ENCODE measurements around the gene TRPC1.
A peak's percentile ranks its signal among the peaks of the same experiment; 100 is the strongest.
"Not testable (repeated sequence)": the region's sequence is repeated elsewhere in the genome, so short reads cannot be mapped to it uniquely, and the experiment has no call there.

Gene TRPC1

DNA sequence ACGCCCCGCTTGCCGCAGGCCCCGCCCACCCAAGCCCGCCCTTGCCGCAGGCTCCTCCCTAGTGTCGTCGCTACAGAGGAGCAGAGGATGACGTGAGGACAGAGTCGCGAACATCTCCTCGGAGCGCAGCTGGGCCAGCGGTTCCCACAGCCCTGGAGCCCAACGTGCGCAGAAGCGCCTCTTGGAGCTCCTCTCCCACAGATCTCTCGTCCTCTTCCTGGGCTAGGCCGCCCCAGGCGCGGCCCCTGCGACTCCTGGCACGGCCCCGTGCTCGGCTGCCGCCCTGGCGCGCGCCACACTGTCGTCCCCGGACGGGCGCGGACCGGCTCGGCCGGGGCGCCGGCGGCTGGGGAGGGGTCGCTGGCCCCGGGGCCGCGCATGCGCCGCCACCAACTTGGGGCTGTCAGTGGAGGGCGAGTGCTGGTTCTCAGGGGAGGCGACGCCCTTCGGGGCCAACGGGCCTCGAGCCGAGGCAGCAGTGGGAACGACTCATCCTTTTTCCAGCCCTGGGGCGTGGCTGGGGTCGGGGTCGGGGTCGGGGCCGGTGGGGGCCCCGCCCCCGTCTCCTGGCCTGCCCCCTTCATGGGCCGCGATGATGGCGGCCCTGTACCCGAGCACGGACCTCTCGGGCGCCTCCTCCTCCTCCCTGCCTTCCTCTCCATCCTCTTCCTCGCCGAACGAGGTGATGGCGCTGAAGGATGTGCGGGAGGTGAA lies at the start of gene TRPC1:
Gene TRPC1 (plus strand): TSS at position 67 of the 714 bp plus-strand sequence. CDS start 526 bp downstream, at position 593.
- peak; percentile 91 for DNase-seq (ENCODE audit: low spot score)
- no peak for FAIRE-seq

DNA sequence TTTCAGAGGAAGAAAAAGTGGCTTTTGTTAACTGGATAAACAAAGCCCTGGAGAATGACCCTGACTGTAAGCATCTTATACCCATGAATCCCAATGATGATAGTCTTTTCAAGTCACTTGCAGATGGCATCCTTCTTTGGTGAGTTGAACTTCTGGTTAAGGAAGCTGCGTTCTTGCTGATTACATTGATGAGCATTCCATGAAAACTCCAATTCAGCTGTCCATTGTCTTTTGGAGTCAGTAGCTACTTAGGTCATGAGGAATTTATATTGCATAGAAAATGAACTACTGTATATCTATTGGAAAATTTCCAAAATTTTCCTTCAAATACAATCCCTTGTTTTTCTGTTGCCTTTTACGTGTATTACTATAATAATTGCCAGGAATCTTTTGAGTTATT lies 47.7 kb upstream of the TRPC1 start:
- DNase-seq (ENCODE audit: low spot score) (no peak), FAIRE-seq (no peak)

DNA sequence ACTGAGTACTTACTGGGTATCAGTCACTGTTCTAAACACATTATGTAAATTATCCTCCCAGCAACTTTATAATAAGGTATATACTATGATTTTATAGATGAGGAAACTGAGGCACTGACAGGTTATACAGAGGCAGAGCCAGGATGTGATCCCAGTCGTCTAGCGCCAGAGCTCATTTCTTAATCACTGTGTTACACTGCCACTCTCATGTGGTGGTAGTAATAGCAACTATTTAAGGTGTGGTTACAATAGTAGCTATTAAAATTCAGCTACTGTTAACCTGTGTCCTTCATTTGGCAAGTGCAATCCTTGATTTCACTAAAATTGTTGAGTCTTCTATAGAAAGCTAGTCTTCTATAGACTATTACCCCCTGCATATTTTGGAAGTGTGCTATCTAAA lies 43.1 kb upstream of the TRPC1 start:
- DNase-seq (ENCODE audit: low spot score) (no peak), FAIRE-seq (no peak)

DNA sequence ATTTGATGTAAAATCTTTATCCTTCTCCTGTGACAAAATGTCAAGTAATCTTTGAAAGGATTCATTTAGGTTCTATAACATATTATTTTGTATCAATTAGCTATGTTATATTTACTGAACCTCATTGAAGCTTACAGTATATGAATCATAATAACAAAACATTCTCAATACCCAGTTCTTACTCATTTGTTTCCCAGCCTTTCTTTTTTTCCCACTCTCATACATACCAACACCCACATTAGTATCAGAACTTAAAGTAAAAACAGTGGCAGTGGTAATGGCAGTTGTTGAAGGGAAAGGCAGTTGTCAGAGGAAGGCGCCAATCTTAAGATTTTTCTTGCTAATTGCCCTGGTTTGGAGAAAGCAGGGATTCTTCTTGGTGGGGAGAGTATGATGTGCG lies 33.2 kb upstream of the TRPC1 start:
- FAIRE-seq (no peak), DNase-seq (ENCODE audit: low spot score) (no peak)

DNA sequence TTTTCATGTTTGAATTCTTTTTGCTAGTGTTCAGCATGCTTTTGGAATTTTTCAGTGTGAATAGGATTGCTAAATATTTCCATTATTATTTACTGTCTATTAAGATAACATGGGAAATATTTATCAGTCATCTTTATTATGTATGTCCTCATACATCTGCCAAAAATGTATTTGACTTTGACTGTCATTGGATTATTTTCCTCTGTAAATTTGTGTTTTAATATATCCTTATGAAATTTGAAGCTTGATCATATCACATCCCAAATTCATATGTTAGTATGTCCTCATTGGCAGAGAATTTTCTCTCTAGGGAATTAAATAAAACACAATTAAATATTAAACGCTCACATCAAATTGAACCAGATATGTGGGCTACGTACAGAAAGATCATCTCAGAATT lies 32.3 kb upstream of the TRPC1 start:
- FAIRE-seq (no peak), DNase-seq (ENCODE audit: low spot score) (no peak)

DNA sequence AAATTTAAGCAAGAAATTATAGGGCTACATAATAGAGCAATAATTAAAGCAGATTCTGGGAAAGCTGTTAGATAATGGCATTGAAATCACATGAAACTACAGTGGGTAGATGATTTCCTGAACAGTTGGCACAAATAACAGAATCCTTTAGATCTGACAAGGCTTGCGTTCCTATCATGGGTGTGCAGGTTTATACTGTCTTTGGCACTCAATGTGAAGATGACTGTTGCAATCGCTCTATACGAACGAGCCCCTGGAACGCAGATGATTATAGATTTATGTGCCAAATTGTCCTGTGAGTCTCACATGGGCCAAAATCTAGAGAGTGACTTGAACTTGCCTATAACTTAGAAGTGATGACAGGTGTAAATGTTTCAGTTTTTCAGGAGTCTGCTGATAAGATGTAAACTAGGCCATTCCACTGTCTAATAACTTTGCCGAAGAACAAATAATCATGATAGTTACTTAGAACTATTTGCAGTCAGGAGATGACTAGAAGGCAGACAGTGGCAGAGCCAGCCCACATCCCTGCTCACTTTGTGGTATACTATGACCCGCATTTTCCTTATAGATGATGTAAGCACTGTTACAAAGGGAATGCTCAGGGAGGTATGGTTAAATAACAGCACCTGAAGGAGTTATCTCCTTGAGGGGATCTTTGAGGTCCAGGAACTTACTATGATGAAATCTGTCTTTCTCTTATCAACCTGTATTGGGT lies 30.5 kb upstream of the TRPC1 start:
- no peak for FAIRE-seq
- DNase-seq (ENCODE audit: low spot score): no peak

DNA sequence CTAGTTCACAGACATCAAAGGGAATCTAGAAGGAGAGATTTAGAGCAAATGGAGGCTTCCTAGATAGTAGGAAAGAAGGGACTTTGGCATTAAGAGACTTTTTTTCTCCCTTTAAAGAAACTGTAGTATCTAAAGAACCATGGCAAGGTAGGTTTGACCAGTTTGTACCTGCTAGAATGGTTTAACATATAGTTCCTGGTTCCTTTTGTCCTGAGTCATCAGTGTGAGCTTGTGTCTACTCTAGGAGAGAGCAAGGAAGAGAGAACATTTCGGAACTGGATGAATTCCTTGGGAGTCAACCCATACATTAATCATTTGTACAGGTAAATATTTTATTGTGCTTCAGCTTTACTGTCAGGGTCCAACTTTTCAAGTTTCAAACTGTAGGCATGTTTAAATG lies 29.6 kb upstream of the TRPC1 start:
- no peak for DNase-seq (ENCODE audit: low spot score)
- FAIRE-seq: no peak

DNA sequence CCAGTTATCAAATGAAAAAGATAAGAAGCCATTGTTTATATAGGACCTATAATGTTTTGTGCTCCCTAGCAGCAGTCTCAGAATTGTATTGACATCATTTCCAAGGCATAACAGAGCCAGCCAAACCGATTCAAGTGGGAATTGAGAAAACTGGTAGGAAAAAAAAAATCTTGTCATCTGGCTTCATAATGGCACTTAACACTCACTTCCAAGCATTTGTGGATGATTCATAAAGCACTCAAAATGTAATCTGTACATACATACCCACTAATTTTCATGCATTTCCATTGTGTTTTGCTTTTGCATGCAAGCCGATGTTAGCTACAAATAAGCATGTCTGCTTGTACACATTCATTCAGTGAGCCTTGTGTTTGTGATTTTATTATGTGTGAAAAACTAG lies 18.6 kb upstream of the TRPC1 start:
- no peak for DNase-seq (ENCODE audit: low spot score)
- no peak for FAIRE-seq

DNA sequence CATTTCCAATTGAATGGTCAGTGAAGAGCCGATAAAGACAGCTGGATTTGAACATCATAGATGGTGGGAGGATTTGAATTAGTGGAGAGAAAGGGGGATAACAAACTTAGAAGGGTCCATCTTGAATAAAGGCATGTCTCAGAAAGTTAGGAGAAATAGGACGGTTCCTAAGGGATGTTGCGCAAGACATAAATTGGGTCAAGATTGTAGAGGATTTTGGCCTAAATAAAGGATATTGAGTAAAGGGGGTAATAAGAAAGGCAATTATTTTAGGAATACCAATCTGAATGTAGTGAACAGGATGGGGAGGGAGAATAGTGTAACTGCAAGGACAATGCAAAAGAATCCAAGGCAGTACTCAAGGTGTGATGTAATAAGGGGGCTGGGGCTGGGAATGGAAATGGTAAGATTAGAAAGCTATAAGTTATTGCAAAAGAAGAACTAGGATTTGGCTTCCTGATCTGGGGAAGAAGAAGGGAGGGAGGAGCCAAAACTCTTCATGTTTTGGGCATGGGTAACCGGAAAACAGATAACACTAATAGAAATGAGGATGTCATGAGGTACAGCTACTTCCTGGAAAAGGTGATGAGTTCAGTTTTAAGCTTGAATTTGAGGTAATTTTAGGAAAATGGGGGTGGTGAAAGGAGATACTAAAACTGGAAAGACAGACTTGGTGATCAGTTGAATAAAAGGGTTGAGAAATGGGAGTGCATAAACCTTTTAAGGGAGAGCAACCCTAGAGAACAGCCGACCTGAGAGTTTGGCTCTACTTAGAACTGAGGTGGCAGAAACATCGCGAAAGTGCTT lies 17.3 kb upstream of the TRPC1 start:
- no peak for FAIRE-seq
- DNase-seq (ENCODE audit: low spot score): no peak

DNA sequence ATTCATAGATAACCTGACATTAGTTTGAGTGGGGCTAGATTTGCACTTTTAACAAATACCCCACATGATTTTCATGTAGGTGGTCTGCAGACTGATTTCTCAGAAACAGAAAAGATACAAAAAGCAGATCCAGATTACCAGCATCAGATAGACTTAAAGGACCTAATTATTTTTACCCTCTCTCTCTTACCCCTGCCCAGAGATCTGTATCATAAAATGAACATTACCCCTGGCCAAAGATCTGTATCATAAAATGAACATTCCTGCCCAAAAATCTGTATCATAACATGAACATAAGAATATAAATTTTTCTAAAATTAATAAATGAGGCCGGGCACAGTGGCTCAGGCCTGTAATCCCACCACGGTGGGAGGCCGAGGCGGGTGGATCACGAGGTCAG lies 14.6 kb upstream of the TRPC1 start:
- no peak for DNase-seq (ENCODE audit: low spot score)
- FAIRE-seq: no peak

DNA sequence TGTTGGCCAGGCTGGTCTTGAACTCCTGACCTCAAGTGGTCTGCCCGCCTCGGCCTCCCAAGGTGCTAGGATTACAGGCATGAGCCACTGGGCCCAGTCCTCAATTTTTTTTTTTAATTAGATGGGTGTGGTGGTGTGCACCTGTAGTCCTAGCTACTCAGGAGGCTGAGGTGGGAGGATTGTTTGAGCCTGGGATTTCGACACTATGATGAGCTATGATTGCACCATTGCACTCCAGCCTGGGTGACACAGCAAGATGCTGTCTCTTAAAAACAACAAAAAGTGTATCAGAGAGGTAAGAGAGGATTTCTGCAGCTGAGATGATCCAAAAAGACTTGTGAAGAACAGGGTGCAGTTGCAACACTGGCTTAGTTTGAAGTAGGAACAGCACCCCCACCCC lies 9.0 kb upstream of the TRPC1 start:
- not testable (repeated sequence) for DNase-seq (ENCODE audit: low spot score); FAIRE-seq

DNA sequence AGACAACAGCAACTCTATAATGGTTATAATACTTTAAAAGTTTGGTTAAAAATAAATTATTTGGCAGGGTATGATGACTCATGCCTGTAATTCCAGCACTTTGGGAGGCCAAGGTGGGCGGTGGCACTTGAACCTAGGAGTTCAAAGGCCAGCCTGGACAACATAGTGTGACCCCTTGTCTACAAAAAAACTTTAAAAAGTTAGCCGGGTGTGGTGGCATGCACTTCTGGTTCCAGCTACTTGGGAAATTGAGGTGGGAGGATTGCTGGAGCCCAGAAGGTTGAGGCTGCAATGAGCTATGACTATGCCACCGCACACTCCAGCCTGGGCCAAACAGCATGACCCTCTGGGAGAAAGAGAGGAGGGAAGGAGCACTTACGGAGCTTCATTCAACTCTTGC lies 7.7 kb upstream of the TRPC1 start:
- no peak for DNase-seq (ENCODE audit: low spot score)
- no peak for FAIRE-seq

DNA sequence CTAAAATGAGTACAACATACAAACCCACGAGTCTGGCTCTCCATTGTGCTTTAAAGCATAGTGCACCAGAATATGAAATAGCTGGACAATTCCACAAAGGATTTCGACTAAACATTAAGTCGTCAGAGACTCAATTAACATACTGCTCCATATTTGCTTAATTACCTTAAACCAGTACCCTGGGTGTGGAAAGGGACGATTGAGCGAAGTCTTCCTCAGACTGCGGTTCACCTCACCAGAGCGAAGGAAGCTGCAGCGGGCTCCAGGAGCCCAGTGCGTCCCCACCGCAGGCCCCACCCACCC lies 218 bp upstream of the TRPC1 start:
- FAIRE-seq (no peak), DNase-seq (ENCODE audit: low spot score) (no peak)

DNA sequence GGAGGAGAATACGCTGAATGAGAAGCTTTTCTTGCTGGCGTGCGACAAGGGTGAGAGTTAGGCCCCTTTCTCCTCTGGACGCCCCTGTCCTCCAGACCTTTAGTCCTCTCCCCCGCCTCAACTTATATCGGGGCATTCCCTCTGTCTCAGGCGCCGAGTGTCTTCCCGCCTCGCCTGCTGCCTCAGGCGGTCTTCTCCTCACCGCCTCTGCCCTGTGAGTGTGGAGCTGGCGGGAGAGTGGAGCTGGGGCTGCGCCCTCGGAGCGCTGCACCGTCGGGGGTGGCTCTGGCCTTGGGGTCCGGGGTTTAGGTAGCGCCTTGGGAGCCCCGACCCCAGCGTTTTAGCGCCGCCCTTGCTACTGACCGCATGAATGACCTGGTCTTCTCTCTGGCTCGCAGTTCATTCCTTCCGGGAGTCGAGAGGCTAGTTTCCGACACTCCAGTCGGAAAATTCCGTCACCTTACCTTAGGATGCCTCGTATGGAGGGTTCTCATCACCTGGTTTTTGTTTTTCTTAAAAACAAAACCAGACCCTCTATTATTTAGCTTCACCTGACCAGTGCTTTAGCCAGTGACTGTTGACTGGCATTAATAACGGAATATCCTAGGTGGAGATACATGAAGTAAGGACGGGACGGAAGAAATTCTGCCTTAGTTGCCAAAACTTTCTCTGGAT lies 985 bp downstream of the TRPC1 start:
- no peak for FAIRE-seq
- DNase-seq (ENCODE audit: low spot score): peak; percentile 28

DNA sequence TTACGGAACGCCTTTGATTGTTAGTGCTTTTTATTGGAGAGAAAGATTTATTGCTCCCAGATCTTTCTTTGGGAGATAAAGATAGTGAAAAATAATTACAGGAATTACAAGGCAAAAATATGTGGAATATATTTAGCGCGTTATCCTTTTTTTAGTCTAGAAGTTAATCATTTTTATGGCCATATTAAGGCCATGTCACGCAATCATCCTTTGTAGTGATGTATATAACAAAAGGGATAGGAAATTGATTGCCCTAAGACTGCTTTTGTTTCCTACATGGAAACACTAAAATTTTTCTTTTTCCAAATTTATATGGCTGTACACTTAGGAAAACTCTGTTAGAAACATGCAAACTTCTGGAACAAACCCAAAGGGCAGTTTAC lies 1.5 kb downstream of the TRPC1 start:
- FAIRE-seq: no peak
- no peak for DNase-seq (ENCODE audit: low spot score)

DNA sequence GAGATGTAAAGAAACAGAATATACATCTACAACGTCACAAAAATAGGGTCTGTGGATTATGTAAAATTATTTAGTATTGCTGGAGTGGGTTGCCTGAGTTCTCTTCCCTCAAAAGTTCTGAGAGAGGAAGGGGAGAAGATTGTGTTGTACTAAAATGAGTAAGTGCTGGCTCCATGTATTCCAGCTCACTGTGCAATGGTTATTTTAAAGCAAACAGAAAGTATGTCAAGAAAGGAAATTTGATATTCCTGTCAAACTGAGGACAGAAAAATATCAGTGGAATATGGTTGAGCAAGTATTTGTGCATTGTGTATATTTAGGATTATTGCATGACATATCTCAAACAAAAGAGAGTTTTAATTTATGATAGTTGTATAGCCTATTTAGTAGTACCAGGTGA lies 2.2 kb downstream of the TRPC1 start:
- DNase-seq (ENCODE audit: low spot score) (no peak), FAIRE-seq (no peak)

DNA sequence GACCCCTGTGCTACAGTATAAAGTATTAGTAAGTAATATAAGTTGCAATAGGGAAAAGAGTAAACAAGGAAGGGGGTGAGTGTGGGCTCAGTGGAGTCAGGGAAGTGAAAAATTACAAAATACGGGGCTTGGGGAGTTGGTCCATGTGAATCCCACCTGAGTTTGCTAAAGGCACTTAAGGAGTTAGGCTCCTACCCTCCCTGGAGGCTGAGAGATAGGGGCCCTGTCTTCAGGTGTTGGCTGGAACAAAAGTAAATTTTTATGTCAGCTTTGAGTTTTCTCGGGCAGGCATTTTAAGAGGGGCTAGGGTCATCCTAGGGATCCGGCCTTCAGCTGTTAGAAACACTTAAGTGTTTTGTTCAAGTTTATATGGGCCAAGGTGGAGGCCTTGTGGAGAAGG lies 8.2 kb downstream of the TRPC1 start:
- no peak for DNase-seq (ENCODE audit: low spot score)
- FAIRE-seq: no peak

DNA sequence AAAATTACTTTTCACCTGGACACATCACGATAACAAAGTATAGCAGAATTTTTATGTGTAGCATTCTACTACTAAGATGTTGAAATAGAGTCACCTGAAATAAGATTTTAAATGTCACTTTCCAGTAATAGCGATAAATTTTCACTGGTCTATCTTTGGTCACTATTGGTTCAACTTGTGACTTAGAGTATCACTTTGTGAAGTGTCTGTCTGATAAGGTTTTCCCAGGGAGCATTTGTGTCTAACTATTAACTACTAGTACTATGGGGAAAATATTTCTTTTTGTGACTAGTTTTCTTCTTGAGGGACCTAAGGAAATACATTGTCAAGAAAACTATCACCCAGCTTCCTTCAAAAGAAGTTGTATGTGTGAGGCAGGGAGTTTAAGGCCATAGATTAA lies 11.0 kb downstream of the TRPC1 start:
- DNase-seq (ENCODE audit: low spot score): no peak
- FAIRE-seq: no peak

DNA sequence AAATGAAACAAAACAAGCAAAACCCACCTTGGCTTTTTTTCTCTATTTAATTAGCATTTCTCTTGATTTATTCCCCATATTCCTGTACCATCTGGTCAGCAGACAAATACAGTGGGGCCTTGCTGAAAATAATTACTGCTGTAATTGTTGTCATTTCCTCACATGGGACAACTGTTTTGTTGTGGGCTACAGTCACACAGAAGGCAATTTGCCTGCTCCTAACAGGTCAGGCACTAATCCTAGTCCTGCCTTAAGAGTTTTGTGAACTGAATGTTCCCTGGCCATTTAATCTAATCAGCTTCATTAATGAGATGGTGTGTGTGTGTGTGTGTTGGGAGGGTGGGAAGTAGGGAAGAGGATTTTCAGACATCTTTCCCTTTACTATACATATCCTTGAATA lies 11.6 kb downstream of the TRPC1 start:
- FAIRE-seq: no peak
- DNase-seq (ENCODE audit: low spot score): no peak

DNA sequence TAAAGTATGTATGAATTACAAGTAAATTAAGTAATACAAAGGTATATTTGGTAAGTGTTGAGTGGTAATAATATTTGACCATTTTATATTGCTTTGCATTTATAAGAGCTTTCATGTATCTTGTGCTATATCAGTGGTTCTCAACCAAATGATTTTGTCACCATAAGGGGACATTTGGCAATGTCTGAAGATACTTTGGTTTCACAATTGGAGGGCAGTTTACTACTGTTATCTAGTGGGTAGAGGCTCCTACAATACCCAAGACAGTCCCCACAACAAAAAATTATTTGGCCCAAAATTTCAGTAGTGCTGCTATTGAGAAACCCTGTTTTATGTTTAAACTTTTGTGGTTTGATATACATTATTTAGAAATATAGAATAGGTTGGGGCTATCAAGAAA lies 14.6 kb downstream of the TRPC1 start:
- FAIRE-seq (no peak), DNase-seq (ENCODE audit: low spot score) (no peak)

DNA sequence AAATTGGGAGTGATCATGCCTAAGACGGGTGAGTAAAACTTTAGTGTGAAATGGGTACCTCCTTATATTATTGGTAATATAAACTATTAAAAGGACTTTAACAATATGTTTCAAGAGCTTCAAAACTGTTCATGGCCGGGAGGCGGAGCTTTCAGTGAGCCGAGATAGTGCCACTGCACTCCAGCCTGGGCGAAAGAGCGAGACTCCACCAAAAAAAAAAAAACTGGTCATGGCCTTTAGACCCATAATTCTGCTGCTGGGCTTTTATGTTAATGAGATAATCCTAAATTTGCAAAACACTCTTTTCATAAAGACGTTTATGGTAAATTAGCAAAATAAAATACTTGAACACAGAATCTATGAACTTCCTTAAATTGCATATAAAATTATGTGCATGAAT lies 22.8 kb downstream of the TRPC1 start:
- no peak for FAIRE-seq
- no peak for DNase-seq (ENCODE audit: low spot score)

DNA sequence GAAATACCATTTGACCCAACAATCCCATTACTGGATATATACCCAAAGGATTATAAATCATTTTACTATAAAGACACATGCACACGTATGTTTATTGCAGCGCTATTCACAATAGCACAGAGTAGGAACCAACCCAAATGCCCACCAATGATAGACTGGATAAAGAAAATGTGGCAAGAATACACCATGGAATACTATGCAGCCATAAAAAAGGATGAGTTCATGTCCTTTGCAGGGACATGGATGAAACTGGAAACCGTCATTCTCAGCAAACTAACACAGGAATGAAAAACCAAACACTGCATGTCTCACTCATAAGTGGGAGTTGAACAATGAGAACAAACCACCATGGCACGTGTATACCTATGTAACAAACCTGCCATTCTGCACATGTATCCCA lies 26.7 kb downstream of the TRPC1 start:
- DNase-seq (ENCODE audit: low spot score); FAIRE-seq: not testable (repeated sequence)
